IPS-NIHi7 (cell line): ENCODE measurements around the gene NECTIN1.
A peak's percentile ranks its signal among the peaks of the same experiment; 100 is the strongest.

Source experiments
- DNase-seq: peaks from one replicate; pipeline ENCODE4 v3.0.0; 2012; ENCODE audit warnings: mixed read lengths; ENCODE audit errors: extremely low spot score

The NECTIN1 gene

DNA sequence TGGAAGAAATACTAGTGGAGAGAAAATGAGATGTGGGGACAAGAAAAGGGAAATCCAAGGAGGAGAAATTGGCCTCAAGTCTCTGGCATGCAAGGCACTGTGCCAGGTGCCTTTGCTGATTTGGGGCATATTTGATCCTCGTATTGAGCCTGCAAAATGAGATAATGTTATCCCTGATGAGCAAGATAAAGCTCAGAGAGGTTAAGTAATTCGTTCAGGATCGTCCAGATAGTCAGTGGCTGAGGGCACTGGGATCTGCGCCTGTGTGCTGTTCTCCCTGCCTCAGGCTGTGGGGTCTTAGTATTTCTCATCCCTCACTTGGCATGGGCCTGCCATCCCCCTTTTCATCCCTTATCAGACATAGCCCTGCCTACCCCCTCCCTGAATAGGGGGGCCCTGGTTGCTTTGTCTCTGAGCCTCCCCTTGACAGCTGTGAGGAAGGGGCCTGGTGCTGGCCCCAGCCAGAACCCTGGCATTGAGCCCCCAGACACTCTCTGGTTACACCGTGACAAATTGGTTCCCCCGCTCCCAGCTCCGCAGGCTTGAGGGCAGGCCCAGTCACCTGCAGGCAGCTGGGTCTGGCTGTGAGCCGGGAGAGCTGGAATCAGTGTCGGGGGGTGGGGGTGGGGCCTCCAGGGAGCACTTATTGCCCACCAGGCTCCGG lies 85.7 kb downstream of the NECTIN1 start:
- DNase-seq = no peak

DNA sequence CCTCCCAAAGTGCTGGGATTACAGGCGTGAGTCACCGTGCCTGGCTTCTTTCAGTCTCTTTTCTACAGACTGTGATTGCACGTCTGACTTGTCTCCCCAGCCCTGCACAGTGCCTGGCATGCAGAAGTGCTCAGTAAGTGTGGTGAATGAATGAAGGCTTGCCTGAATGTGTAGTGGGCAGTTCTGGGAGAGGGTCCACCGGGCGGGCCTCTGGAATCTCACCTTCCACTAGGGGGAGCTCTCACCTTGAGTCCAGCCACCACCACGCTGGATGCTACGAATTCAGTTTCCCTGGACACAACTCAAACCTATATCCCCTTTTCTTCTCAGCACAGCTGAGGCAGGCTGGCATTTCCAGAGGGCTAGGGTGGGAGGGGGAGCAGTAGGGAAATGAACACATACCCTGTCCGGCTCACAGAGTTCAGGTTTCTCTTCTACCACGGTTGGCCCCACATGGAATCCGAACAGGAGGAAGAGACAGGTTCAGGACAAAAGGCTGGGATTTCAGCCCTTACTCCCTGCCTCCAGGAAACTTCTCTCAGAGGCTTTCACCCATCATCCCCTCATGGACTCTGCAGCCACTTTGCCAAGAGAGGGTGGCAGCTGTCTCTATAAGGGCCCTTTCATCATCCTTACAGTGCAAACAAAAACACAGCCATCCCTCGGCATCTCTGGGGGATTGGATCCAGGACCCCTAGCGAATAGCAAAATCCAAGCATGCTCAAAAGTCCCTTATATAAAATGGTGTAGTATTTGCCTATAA lies 86.8 kb downstream of the NECTIN1 start:
- DNase-seq = peak; percentile 79

DNA sequence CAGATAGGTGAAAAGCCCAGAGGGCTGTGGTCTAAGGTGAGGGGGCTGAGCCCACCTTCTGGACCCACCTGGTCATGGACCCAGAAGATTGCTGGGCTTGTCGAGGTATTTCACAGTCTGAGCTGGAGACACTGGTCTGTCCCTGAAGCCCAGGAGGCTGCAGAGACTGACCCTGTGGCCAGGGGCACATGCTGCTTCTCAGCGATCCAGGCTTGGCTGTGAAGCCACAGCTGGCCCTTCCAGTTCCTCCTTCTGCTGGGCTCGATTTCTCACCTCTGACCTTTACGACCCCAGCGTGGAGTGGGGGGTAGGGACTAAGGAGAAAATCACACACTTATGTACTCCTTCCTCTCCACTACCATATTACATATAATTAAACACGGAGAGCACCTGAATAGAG lies 88.5 kb downstream of the NECTIN1 start:
- no peak for DNase-seq

DNA sequence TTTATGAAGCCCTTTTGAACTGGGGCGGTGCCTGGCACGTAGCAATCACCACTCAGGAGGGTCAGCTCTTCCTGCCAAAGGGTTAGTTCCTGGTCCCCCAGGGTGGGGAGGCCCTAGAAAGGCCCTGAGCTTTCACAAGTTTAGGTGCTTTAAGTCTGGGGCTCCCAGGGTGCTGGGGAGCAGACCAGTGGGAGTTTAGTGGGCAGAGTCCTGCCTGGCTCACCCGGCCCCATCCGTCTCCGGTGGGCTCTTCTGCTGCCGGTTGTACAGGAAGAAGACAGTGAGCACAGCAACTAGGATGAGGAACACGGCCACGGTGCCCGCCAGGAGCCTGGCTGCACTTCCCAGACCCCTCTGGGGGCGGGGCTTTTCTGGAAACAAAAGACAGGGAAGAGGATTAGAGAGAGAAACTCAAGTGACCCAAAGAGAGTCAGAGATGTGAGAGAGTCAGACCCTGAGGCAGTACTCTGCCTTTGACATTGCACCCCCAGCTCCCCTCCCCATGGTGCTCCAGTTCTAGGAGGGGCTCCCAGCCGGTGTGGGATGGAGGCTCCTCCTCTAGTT lies 89.3 kb downstream of the NECTIN1 start:
- no peak for DNase-seq

DNA sequence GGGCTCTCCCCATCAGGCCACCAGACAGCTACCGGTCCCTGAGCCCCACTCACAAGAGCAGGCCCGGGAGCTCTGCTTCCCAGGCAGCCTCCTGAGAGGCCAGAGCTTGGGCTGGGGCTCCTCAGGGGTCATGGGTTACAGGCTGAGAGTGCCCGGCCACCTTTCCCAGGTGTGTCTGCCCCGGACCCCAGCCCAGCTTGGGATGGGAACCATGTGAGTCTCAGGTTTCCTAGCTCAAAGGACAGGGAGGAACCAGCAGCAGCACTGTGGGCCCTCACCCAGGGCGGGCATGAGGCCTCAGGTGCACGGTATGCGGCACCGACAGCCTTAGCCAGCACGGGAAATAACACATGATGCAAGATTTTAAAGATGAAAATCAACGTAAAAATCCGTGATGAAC lies 90.1 kb downstream of the NECTIN1 start:
- DNase-seq = no peak

DNA sequence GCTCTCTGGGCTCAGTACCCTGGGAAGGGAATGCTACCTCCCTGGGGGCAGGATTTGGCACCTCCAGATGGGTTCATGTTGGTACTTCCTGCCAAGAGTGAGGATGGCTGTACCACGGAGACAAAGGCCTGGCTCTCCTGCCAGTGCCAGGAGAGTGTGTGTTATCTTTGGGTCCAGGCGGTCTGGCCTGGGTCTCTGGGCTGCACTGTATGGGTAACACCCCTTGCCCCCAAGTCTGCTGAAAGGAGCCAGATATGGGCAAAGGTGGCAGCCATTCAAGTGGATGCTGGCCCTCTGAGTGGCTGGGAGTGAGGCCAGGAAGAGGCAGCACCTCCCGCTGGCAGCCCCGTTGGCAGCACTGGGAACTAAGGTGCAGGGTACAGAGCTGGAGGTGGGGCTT lies 91.5 kb downstream of the NECTIN1 start:
- no peak for DNase-seq

DNA sequence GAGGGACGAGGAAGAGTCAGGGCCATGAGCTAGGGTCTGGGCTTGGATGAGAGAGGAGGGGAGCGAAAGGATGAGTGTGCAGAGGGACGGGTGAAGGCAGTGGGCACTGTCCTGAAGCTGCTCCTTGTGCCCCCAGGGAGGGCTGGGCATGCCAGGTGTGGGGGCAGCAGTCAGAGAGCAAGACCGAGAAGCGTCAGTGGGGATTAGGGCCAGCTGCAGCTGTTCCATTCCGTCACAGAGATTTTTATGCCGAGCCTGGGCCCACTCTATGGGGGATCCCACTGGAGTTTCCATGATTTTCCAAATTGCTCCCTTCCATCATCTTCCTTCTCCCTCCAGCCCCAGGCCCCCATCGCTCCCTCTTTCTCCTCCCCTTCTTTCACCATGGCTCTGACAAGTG lies 93.2 kb downstream of the NECTIN1 start:
- no peak for DNase-seq

DNA sequence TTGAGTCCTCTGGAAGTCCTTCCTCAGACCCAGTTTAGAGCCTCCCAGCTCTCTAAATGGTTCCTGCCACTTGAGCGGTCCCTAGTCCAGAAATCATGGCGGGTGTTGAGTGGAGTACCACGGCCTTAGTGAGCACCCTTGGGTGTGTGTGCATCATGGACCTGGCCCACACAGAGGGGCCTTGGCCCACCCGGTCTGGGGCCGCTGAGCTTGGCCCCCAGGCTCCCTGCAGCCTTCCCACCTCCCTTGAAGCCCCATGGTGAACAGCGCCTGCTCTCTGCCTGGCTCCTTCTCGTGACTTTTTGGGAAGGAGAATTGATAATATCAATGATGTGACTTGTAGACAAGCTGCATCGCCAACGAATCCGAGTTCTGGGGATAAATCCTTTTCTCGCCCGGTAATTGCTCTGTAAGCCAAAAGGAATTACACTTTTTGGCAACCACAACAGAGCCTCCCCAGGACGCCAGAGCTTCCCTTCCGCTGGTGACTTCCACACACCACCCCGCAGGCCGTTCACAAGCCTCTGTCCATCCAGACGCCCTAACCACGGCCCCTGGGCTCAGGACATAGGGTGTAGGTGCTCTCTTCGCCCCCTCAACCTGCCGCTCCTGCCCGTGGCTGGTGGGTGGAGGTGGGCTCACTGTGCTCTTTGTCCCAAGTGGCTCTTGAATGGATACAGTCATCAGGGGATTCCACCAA lies 93.8 kb downstream of the NECTIN1 start:
- DNase-seq = no peak

DNA sequence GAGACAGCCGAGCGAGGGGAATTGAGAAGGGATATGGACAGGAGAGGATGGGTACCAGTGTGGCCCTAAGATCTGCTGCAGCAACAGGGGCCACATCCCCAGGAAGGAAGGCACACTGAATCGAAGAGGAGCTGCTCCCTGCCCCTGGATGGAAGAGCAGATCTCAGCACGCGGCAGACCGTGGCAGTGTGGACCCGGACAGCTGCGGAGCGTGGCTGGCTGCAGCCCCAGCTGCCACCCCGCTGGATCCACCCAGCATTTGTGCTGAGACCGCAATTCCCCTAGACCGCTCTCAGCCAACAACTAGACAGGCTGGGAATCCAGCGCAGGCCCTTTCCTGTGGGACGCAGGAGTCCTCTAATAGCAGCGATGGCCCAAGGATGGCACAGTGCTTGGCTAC lies 94.7 kb downstream of the NECTIN1 start:
- no peak for DNase-seq

DNA sequence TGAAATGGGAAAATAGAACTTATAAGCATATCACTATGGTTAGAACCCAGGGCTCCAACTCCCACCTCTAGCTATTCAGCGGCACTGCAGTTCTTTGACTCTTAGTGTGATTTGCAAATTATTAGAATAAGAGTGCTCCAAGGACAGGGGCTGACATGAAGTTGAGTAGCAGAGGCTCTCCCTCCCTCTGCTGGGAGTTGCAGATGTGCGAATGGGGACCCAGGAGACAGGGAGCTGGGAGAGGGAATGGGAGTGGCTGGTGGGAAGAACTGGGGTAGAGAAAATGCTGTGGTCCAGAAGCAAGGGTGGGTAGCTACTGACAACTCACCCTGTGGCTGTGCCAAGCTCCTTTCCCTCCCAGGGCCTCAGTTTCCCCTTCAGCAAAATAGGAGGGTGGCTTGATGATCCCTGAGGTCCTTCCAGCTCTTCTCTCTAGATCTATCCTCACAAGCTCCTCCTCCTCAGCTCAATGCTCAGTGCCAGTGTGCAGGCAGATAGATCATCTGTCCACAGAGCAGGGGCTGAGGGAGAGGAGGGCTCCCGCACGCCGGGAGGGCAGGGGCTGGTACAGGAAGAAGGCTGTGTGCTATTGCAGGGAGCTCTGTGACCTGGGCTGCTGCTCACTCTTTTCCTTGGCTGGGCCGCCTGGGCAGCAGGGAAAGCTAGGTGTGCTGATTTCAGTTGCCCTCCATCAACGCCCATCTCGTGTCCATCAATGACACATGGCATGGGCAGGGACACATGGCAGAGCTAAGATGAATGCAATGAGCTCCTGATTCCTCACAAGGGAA lies 99.0 kb downstream of the NECTIN1 start:
- no peak for DNase-seq

DNA sequence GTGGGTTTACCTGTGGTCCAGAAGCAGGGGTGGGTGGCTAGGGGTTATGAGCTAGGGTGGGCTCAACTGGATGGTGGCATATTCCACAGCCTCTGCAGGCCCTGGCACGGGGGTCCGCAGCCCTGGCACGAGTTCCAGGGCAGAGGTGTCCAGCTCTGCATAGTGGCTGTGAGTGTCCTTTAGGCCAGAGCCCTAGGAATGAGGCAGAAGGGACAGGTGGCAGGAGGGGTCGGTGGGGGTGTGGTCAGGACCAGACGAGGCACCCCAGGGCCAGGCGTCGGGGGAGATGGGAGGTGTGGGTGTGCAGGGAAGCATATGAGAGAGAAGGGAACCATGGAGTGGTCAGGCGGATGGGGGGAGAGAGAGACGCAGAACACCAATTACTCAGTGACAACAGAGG lies 99.9 kb downstream of the NECTIN1 start:
- no peak for DNase-seq

DNA sequence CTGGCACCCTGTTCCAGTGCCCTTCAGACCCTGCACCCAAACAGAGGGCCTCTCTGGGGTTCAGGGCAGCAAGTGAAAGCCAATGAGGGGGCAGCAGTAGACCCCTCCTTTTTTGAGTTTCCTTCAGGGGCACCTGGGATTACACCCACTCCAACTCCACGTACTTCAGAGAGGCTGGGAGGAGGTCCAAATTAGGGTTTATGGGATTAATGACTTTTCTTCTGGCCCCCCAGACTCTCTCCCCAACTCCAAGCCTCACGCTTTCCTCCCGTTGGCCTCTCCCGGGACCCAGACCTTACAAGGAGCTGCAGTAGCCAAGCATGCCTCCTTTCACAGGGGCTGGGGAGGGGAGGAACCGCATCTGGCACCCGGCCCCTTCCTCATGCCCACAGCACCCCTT lies 101.7 kb downstream of the NECTIN1 start:
- DNase-seq = no peak

DNA sequence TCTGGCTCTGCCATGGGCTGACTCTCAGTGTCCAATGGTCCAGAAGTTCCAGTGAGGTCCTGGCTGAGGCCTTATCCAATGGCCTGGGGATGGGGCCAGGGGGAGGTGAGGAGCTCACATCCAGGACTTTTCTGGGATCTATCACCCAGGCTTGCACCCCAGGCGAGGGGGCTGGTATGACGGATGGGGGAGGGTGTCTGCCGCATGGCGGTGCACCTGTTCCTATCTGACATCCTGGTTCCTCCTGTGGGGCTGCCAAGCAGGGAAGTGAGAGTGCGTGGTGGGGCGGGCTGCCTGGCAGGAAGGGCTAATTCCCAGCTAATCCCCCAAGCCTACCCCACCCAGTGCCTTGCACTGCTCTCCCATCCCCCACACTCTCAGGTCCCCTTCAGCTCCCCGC lies 102.1 kb downstream of the NECTIN1 start:
- no peak for DNase-seq

DNA sequence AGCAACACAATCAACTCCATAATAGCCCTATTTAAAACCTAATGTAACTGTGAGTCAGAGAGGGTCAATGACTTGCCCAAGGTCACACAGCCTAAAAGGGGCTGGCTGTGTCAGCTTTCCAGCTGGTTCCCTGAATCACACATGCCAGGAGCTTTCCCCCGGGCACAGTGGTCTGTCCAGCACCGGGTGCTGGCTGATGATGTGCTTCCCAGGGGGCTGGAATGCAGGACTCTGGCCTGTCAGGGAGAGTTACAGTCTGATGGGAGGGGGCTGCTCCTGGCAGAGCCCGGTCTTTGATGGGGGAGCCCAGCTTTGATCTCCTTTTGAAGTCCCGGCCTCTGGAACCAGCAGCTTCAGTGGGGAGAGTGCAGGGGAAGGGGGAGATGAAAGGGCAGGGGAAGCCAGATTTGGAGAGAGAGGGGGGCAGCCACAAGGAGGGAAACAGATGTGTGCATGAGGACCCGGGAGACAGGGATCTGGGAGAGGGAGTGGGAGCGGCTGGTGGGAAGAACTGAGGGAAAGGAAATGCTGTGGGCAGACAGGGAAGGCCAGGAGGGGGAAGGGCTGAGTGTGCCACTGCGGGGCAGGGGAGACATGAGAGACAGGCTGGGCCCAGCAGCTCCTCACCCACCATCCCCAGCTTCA lies 102.7 kb downstream of the NECTIN1 start:
- no peak for DNase-seq

DNA sequence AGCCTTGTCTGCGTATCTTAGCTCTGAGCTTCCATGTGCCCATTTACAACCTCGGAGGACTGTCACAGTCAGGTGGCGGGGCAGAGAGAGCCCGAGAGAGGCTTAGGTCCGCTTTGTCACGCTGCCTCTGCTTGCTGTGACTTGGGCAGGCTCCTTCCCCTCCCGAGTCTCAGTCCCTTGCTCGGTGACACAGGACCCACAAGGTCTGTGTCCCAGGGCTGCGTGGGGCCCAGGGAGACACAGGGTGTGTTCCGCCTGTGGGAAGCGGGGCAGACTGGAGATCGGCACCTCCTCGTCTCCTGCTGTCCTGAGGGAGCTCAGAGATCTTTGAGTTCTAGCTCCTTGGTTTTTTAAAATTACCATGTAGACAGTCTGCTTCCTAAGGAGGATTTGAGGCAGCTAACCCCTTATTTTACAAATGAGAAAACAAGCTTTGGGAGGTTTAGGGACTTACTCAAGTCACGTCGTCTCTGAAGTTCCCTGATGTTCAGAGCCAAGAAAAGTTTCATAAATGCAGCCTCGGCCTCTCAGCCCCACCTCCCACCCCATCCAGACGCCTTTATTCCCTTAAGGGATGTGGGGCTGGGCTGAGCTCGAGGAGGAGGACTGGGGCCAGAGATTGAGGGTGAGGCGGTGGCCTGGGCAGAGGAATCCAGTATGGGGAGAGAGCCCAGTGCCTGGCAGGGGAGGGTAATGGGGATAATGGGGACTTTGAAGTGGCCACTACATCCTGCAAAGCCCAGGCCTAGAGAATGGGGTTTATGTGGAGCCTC lies 103.6 kb downstream of the NECTIN1 start:
- no peak for DNase-seq

DNA sequence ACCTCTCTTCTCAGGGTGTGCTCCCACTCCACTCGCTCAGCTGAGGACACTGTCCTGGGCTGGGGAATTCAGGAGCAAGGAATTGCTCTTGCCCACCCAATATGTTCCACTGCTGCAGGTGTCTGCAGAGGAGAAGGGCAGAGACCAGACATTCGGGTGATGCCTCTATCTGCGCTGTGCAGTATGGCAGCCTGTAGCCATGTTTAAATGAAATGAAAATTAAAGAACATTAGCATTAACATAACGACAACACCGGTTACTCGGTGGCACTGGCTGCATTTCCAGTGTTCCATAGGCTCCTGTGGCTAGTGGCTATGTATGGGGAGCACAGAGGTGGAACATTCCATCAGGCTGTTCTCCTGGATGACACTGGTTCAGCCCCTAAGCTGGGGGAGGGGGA lies 104.4 kb downstream of the NECTIN1 start:
- no peak for DNase-seq

DNA sequence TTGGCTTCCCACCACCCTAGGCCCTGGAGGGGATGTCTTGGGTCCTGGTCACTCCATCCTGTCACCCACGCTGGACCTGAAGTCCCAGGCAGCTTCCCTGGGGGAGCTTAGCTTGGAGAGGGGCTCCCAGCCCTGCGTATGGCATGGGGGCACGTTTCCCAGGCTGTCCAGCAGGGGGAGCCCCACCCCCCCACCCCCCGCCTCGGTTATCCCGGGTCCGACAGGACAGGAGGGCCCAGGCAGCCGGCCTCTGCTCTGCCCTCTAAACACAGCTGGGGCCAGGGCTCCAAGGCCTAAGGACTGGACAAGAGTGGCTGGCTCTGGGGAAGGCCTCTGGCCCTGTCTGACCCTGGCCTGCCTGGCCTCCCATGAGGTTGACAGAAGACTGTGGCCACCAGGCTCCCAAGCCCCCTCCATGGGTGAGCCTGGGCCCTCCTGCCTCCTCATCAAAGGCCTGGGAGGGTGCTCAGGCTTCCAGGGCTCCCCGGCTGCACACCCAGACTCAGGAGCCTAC lies 104.8 kb downstream of the NECTIN1 start:
- DNase-seq = peak; percentile 87

DNA sequence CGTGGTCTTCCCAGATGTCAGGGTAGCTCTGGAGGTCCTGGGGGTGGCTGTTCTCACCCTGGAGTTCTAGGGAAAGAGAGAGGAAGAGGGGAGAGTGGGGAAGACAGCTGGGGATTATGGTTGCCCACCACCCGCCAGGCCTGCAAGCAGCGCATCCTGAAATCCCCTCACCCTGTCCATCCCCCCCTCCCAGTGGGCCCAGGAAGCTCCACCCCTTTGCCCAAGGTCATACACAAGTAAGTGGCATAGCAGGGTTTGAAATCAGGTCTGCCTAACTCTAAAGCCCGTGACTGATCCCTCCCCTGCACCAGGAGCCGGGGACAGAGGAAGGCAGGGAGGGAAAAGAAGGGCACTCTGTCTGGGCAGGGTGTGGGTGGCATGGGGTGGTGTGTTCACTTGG lies 105.3 kb downstream of the NECTIN1 start:
- no peak for DNase-seq

DNA sequence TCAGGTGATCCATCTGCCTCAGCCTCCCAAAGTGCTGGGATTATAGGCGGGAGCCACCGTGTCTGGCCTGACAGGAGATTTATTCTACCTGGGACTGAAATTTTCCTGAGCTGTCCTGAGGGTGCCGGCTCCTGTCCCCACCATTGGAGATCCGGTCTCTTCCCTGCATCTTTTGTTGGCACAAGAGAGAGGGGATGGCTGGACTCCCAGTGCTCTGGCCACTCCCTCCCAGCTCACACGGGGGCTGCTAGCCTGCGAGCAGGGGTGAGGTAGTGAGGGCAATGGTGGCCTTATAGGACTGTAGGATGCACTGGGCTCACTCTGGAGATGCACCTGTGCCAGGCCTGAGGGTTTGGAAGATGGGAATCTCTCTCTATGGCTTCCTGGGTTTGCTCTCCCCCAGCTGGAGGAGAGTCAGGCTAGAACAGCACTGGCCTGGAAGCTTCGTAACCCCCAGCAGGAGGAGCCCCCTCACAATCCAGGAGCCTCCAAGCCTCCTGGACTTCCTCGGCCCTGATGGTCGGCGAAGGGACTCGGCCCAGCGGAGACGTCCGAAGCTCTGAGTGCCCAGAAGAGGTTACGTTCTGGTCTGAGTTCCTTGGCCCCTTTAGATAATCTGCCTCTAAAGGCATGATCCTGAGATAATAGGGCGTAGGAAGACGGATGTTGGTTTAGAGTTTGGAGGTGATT lies 106.4 kb downstream of the NECTIN1 start:
- DNase-seq = no peak

DNA sequence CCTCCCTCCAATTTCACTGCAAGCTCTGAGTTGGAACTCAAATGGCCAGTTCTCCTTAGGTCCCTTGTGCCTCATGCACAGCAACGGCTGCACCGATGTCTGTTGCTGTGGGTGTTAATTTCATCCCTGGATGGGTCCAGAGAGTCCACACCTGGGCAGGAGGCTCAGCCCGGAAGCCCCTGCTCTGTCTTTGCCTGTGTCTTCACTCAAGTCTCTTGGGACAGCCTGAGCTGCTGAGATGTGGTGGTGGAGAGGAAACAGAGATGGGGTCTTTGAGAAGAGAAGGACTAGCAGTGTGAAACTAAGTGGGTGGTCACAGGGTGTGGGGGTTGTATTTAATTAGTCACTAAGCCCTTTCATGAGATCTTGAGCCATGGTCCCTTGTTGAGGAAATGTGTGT lies 109.3 kb downstream of the NECTIN1 start:
- no peak for DNase-seq
